IMR-90 (cell line): ENCODE results near the gene RPS6KA2. TPM values are rescaled to one million over a fixed set of nuclear protein-coding genes. Genes with fewer than 3 reads are reported as not detected.

Experiments
- ATAC-seq: fragments of 200-7000 bp; cut with Tn5 transposase; 2 replicates; pipeline ENCODE4 v1.9.1; 2020; ENCODE audit warnings: low read depth, mild to moderate bottlenecking, moderate library complexity
- BruUV-seq: library from RNA; stranded (reverse); fragments of 400-500 nt; replicated peaks from 2 replicates; lab custom pipeline; 2021; lab: Mats Ljungman, UMichigan
- CTCF ChIA-PET: fragments of 300-600 bp; formaldehyde crosslinking; extraction: SDS; loops from one replicate; lab custom pipeline; 2021; ENCODE audit warnings: antibody characterized with exemption; lab: Yijun Ruan, JAX
- POLR2A ChIA-PET: fragments of 300-600 bp; sonication (Branson Sonifier 250); formaldehyde crosslinking; loops from one replicate; lab custom pipeline; 2022; ENCODE audit warnings: antibody characterized with exemption; ENCODE audit not compliant: unreplicated experiment; lab: Charles Lee
- DNase-seq: peaks from one replicate; pipeline ENCODE4 v3.0.0; 2013
- H2AFZ ChIP-seq: replicated peaks from 2 replicates; pipeline ENCODE3; 2013; ENCODE audit warnings: low read length, mild to moderate bottlenecking; ENCODE audit not compliant: poor library complexity
- H2AK5ac ChIP-seq: 2 replicates; pipeline ENCODE4 v1.6.1; 2013; ENCODE audit warnings: low read depth, low read length, inconsistent platforms
- H2AK9ac ChIP-seq: replicated peaks from 2 replicates; pipeline ENCODE3; 2013; ENCODE audit warnings: mild to moderate bottlenecking, low read depth, low read length, moderate library complexity; ENCODE audit not compliant: poor library complexity
- H2BK120ac ChIP-seq: 2 replicates; pipeline ENCODE4 v1.6.1; 2013; ENCODE audit warnings: low read depth, low read length, inconsistent platforms
- H2BK15ac ChIP-seq: 3 replicates; pipeline ENCODE4 v1.6.1; 2013; ENCODE audit warnings: low read depth, low read length, inconsistent platforms
- H2BK20ac ChIP-seq: 2 replicates; pipeline ENCODE4 v1.6.1; 2013; ENCODE audit warnings: low read depth, mild to moderate bottlenecking, inconsistent platforms, low read length, moderate library complexity
- H2BK5ac ChIP-seq: 2 replicates; pipeline ENCODE4 v1.6.1; 2013; ENCODE audit warnings: mild to moderate bottlenecking, low read depth, low read length, inconsistent platforms; ENCODE audit not compliant: poor library complexity, severe bottlenecking
- H3K14ac ChIP-seq: replicated peaks from 2 replicates; pipeline ENCODE4 v1.6.1; 2013; ENCODE audit warnings: low read depth, low read length, inconsistent platforms
- H3K18ac ChIP-seq: 2 replicates; pipeline ENCODE4 v1.6.1; 2013; ENCODE audit warnings: low read depth, low read length, control low read depth
- H3K23ac ChIP-seq: 2 replicates; pipeline ENCODE4 v1.6.1; 2013; ENCODE audit warnings: low read depth, low read length, inconsistent platforms
- H3K27ac ChIP-seq: 2 replicates; pipeline ENCODE4 v1.5.1; 2013; ENCODE audit warnings: mild to moderate bottlenecking, control low read depth, low read length; ENCODE audit not compliant: insufficient read depth
- H3K27me3 ChIP-seq: 2 replicates; pipeline ENCODE4 v1.6.1; 2013; ENCODE audit warnings: low read length; ENCODE audit not compliant: control insufficient read depth, insufficient read depth
- H3K36me3 ChIP-seq: 2 replicates; pipeline ENCODE4 v1.6.1; 2013; ENCODE audit warnings: low read length, mixed read lengths; ENCODE audit not compliant: control insufficient read depth, insufficient read depth
- H3K4ac ChIP-seq: 2 replicates; pipeline ENCODE4 v1.6.1; 2013; ENCODE audit warnings: low read depth, low read length, inconsistent platforms
- H3K4me1 ChIP-seq: 2 replicates; pipeline ENCODE4 v1.6.1; 2013; ENCODE audit warnings: low read length, mixed read lengths; ENCODE audit not compliant: control insufficient read depth, insufficient read depth
- H3K4me2 ChIP-seq: 2 replicates; pipeline ENCODE4 v1.6.1; 2013; ENCODE audit warnings: low read depth, mild to moderate bottlenecking, control low read depth, low read length, moderate library complexity
- H3K4me3 ChIP-seq: 2 replicates; pipeline ENCODE4 v1.5.1; 2013; ENCODE audit warnings: low read depth, mild to moderate bottlenecking, control low read depth, low read length, moderate library complexity; ENCODE audit not compliant: insufficient read depth
- H3K56ac ChIP-seq: 2 replicates; pipeline ENCODE4 v1.6.1; 2013; ENCODE audit warnings: low read length, inconsistent platforms; ENCODE audit not compliant: insufficient read depth; ENCODE audit errors: extremely low read depth
- H3K79me1 ChIP-seq, 2 experiments: 2 replicates each; pipeline ENCODE4 v1.6.1; 2013; ENCODE audit warnings: low read length in 2 of 2, inconsistent platforms in 1 of 2, low read depth in 1 of 2
- H3K9ac ChIP-seq: 2 replicates; pipeline ENCODE4 v1.6.1; 2013; ENCODE audit warnings: low read depth, low read length, control low read depth
- H3K9me1 ChIP-seq: 2 replicates; pipeline ENCODE4 v1.6.1; 2013; ENCODE audit warnings: low read length, inconsistent platforms; ENCODE audit not compliant: insufficient read depth
- H3K9me3 ChIP-seq: 2 replicates; pipeline ENCODE4 v1.6.1; 2013; ENCODE audit warnings: low read length; ENCODE audit not compliant: control insufficient read depth, insufficient read depth
- H4K20me1 ChIP-seq: 2 replicates; pipeline ENCODE4 v1.6.1; 2013; ENCODE audit warnings: low read length, inconsistent platforms; ENCODE audit not compliant: insufficient read depth
- H4K5ac ChIP-seq: 2 replicates; pipeline ENCODE4 v1.6.1; 2013; ENCODE audit warnings: mild to moderate bottlenecking, low read depth, low read length, control low read depth
- H4K8ac ChIP-seq, 2 experiments: 2 replicates each; pipeline ENCODE4 v1.6.1; 2013; ENCODE audit warnings: low read depth in 2 of 2, low read length in 2 of 2, control low read depth in 1 of 2, inconsistent platforms in 1 of 2
- H4K91ac ChIP-seq: 2 replicates; pipeline ENCODE4 v1.6.1; 2013; ENCODE audit warnings: low read depth, low read length, inconsistent platforms; ENCODE audit not compliant: insufficient read depth
- RAD21 ChIP-seq: IDR thresholded peaks from 2 replicates; pipeline ENCODE4 v1.6.1; 2012; ENCODE audit warnings: low read length, improper control_type of control experiment
- WGBS, 2 experiments: methylation state at CpG; one replicate each; pipeline versions ENCODE4 v1.1.5 to v1.1.7; 2013; ENCODE audit warnings: missing lambda C conversion rate in 2 of 2; ENCODE audit not compliant: insufficient read length in 1 of 2; ENCODE audit errors: extremely low coverage in 2 of 2; 5-methylcytosine and 5-hydroxymethylcytosine counted together
- dilution Hi-C: fragments of 300-500 bp; cut with HindIII; formaldehyde crosslinking; loops from one replicate; pipeline ENCODE4 v1.14.3; 2018; ENCODE audit warnings: low sequenced_read_pairs; ENCODE audit not compliant: unreplicated experiment
- in situ Hi-C: fragments of 300-500 bp; cut with MboI; formaldehyde crosslinking; loops from 3 replicates; pipeline ENCODE4 v1.14.3; 2019; ENCODE audit warnings: low sequenced_read_pairs, inconsistent platforms, mixed read lengths
- intact Hi-C: fragments of 100-400 bp; cut with micrococcal nuclease; formaldehyde crosslinking; loops from 2 replicates; pipeline ENCODE4 v1.10.0; 2022
- polyA plus RNA-seq, 3 experiments: library from polyadenylated mRNA; depleted of rRNA; stranded (reverse); fragments of >200 nt; gene quantifications; 2 replicates each; pipeline ENCODE4 v1.2.3, GENCODE V29; 2012; ENCODE audit warnings: low replicate concordance in 1 of 3
- total RNA-seq: library from RNA; depleted of rRNA; stranded (reverse); fragments of >200 nt; gene quantifications from 2 replicates; pipeline ENCODE4 v1.2.3, GENCODE V29; 2012

Gene RPS6KA2
- total and polyA plus RNA-seq, 2 of the 4 experiments (the other 2 are of a cell fraction): 26.9 to 31.3 TPM

DNA sequence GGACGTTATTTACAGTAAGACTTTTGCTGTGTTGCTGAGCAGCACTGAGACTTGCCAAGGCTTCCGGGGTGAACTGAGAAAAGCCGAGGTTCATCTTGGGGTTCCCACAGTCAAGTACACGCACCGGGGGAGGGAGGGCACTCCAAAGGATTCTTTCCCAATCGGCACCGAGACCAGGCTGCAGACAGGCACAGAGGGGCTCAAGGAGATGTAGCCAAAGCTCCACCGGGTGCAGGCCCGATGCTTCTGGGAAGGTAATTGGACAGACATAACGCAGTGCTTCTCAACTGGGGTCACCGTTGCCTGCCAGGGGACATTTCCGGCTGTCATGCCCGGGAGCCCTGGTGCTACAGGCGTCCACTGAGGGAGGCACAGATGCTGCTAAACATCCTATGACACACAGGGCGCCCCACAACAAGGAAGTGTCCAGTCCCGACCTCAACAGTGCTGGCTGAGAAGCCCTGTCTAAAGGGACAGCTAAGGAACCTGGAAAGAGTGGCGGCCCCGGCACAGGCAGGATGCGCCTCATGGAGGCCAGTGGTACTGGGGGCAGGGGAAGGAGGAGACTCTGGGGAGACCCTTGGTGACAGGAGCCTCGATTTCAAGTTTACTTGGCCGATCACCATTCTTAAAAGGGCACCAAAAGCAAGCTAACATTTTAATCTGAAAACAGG lies 133.5 kb downstream of the RPS6KA2 start:
- in situ Hi-C loops (no loop called here), intact Hi-C loops (no loop called here), dilution Hi-C loops (no loop called here)
- H2AK9ac ChIP-seq: peak overlapping the region; percentile 42
- H2AFZ ChIP-seq: no peak overlapping the region
- no peak overlapping the region for H4K91ac ChIP-seq
- H3K14ac ChIP-seq: no peak overlapping the region
- H3K4me1 ChIP-seq: no peaks in the 10 kb centered on the region; the same call in 1 of the 2 replicates
- no peak overlapping the region for H3K27ac ChIP-seq
- no TSS peak for BruUV-seq
- no peak overlapping the region for H3K23ac ChIP-seq
- H3K36me3 ChIP-seq: peaks cover 74% of the 10 kb centered on the region
- no peak overlapping the region for H3K4ac ChIP-seq
- no peak overlapping the region for H4K5ac ChIP-seq
- ATAC-seq: no peak
- H2BK120ac ChIP-seq: no peak overlapping the region
- no peak overlapping the region for H3K56ac ChIP-seq
- no peaks in the 10 kb centered on the region for H3K9me3 ChIP-seq
- 94% methylated on average over 13 of the region's 21 CpGs; no CpG with 5 or more reads in 1 of the 2 experiments for WGBS, 2 experiments
- H2AK5ac ChIP-seq: no peak overlapping the region
- no peak overlapping the region for H2BK5ac ChIP-seq
- no peak for TF ChIP-seq RAD21
- no peak overlapping the region for H3K18ac ChIP-seq
- DNase-seq: no peak
- H3K27me3 ChIP-seq: no peaks in the 10 kb centered on the region
- H3K79me1 ChIP-seq: no peaks in the 10 kb centered on the region
- ChIA-PET POLR2A (no interaction called here), CTCF (no interaction called here)
- H3K9ac ChIP-seq: no peak overlapping the region
- H2BK20ac ChIP-seq: no peak overlapping the region
- no peak overlapping the region for H2BK15ac ChIP-seq
- peaks cover 14% of the 10 kb centered on the region for H3K9me1 ChIP-seq
- no peak overlapping the region for H3K4me3 ChIP-seq
- H3K4me2 ChIP-seq: no peak overlapping the region
- no peak overlapping the region for H4K8ac ChIP-seq
- H4K20me1 ChIP-seq: no peaks in the 10 kb centered on the region; the same call in 1 of the 2 replicates
